ENCODE data around the gene QRICH1. TPM values are rescaled to one million over a fixed set of nuclear protein-coding genes. Genes with fewer than 3 reads are reported as not detected.

The QRICH1 gene
- total RNA-seq, 1 donor from 2014 or later, result 152 TPM

GRCh38 chr3:49001155-49001554 lies 92.7 kb downstream of the QRICH1 start:
- peaks cover 7% of the 10 kb centered on the region for H3K36me3 Mint-ChIP-seq (ENCODE audit: low read depth)

GRCh38 chr3:48999085-48999858 lies 94.6 kb downstream of the QRICH1 start:
- Mint-ChIP-seq H3K4me1 (peaks cover 11% of the 10 kb centered on the region), H3K4me3 (no peak overlapping the region), H3K27ac (no peak overlapping the region), H3K27me3 (no peaks in the 10 kb centered on the region), H3K9me3 (no peaks in the 10 kb centered on the region), H3K36me3 (ENCODE audit: low read depth) (peaks cover 15% of the 10 kb centered on the region)
- DNase-seq, result no peak
- intact Hi-C loops (cut with micrococcal nuclease), result no loop called here

More at GRCh38 chr3:49001155-49001554, 92.7 kb downstream of the QRICH1 start:
- Mint-ChIP-seq H3K4me3 (no peak overlapping the region), H3K4me1 (peaks cover 7% of the 10 kb centered on the region), H3K27me3 (no peaks in the 10 kb centered on the region), H3K27ac (no peak overlapping the region), H3K9me3 (no peaks in the 10 kb centered on the region)
- intact Hi-C loops (cut with micrococcal nuclease), result no loop called here
- DNase-seq, result no peak

- H3K9me3 Mint-ChIP-seq, result no peaks in the 10 kb centered on the region
- H3K27ac Mint-ChIP-seq, result no peak overlapping the region
- intact Hi-C loops (cut with micrococcal nuclease), result no loop called here
- no peak for DNase-seq
- H3K4me3 Mint-ChIP-seq, result no peak overlapping the region
- H3K36me3 Mint-ChIP-seq (ENCODE audit: low read depth), result peaks cover 21% of the 10 kb centered on the region
- no peaks in the 10 kb centered on the region for H3K27me3 Mint-ChIP-seq
- H3K4me1 Mint-ChIP-seq, result peaks cover 17% of the 10 kb centered on the region
These were observed 95.9 kb downstream of the QRICH1 start for GRCh38 chr3:48997714-48998637.

DNA sequence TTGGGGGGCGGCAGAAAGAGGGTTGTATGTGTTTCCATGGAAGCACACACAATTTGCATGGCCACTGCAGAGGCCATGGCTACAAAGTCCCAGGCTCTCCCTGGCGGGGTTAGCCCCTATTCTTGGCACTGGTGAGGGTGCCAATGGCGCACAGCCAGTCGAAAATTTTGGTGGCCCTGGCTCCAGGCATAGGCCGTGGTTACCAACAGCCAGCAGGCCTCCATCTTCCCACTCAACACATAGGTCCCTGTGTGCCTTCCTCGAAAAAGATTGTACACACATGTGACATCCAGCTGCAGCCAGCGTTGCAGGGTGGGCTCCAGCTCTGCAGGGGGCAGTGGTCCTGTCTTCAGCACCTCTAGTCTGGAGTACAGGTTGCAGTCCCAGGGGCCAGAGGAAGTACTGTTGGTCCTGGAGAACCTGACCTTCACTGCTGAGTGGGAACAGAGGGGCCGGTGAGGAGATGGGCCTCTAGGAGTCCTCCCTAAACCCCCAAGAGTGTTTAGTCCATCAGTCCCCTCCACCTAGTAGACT lies 96.7 kb downstream of the QRICH1 start:
- no peak overlapping the region for H3K27ac Mint-ChIP-seq
- no peak overlapping the region for H3K4me3 Mint-ChIP-seq
- no peak for DNase-seq
- peaks cover 12% of the 10 kb centered on the region for H3K4me1 Mint-ChIP-seq
- H3K36me3 Mint-ChIP-seq (ENCODE audit: low read depth), result peaks cover 18% of the 10 kb centered on the region
- H3K27me3 Mint-ChIP-seq, result no peaks in the 10 kb centered on the region
- no peaks in the 10 kb centered on the region for H3K9me3 Mint-ChIP-seq
- intact Hi-C loops (cut with micrococcal nuclease), result no loop called here

- no peak overlapping the region for H3K4me3 Mint-ChIP-seq
- no peak for DNase-seq
- intact Hi-C loops (cut with micrococcal nuclease), result no loop called here
- peaks cover 15% of the 10 kb centered on the region for H3K4me1 Mint-ChIP-seq
- H3K36me3 Mint-ChIP-seq (ENCODE audit: low read depth), result peaks cover 20% of the 10 kb centered on the region
- H3K27me3 Mint-ChIP-seq, result no peaks in the 10 kb centered on the region
- H3K27ac Mint-ChIP-seq, result no peak overlapping the region
- no peaks in the 10 kb centered on the region for H3K9me3 Mint-ChIP-seq
These were observed 97.2 kb downstream of the QRICH1 start for GRCh38 chr3:48996640-48997039.

DNA sequence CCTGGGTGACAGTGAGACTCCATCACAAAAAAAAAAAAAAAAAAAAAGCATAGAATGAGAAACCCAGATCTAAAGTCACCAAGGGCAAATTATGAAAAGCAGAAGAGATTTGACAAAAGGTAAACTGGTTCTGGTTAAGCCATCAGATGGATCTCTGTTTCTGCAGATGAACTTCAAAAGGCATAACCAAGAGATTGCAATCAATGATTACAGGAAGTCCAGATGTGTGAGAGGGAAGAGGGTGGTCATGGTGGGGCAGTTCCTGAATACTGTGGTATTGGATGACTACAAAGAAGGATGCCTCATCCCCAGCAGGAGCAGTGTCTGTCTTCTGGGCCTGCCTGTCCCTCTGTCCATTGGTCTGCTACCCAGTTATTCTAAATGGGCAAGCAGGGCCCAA lies 100.0 kb downstream of the QRICH1 start:
- no peak for DNase-seq
- intact Hi-C loops (cut with micrococcal nuclease), result no loop called here
- no peak overlapping the region for H3K27ac Mint-ChIP-seq
- peaks cover 27% of the 10 kb centered on the region for H3K36me3 Mint-ChIP-seq (ENCODE audit: low read depth)
- no peaks in the 10 kb centered on the region for H3K27me3 Mint-ChIP-seq
- H3K4me3 Mint-ChIP-seq, result no peak overlapping the region
- no peaks in the 10 kb centered on the region for H3K9me3 Mint-ChIP-seq
- peaks cover 32% of the 10 kb centered on the region for H3K4me1 Mint-ChIP-seq

DNA sequence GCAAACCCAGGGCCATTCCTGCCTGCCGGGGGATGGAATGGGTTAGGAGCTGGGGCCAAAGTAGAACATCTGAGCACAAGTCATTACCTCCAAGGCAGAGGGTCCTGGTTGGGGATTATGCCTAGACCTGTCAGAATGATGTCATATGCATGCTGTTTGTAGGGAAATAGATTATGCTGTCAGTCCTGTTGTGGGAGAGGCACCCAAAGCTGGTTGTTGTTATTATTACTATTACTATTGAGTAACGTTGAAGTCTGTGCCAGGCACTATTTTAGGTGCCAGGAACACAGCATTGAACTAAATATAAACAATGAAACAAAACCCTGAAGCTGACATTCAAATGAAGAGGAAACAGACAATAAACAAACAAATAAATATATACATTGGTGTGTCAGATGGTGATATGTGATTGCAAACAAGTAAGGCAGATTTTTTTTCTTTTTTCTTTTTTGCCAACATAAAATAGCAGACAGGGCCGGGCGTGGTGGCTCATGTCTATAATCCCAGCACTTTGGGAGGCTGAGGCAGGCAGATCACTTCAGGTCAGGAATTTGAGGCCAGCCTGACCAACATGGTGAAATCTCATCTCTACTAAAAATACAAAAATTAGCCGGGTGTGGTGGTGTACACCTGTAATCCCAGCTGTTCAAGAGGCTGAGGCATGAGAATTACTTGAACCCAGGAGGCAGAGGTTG lies 101.9 kb downstream of the QRICH1 start:
- Mint-ChIP-seq H3K9me3 (no peaks in the 10 kb centered on the region), H3K36me3 (ENCODE audit: low read depth) (peaks cover 26% of the 10 kb centered on the region), H3K27me3 (no peaks in the 10 kb centered on the region), H3K4me1 (peaks cover 37% of the 10 kb centered on the region), H3K27ac (peak overlapping the region; percentile 93), H3K4me3 (peak overlapping the region; percentile 95)
- intact Hi-C loops (cut with micrococcal nuclease), result no loop called here
- DNase-seq, result peak; percentile 56

DNA sequence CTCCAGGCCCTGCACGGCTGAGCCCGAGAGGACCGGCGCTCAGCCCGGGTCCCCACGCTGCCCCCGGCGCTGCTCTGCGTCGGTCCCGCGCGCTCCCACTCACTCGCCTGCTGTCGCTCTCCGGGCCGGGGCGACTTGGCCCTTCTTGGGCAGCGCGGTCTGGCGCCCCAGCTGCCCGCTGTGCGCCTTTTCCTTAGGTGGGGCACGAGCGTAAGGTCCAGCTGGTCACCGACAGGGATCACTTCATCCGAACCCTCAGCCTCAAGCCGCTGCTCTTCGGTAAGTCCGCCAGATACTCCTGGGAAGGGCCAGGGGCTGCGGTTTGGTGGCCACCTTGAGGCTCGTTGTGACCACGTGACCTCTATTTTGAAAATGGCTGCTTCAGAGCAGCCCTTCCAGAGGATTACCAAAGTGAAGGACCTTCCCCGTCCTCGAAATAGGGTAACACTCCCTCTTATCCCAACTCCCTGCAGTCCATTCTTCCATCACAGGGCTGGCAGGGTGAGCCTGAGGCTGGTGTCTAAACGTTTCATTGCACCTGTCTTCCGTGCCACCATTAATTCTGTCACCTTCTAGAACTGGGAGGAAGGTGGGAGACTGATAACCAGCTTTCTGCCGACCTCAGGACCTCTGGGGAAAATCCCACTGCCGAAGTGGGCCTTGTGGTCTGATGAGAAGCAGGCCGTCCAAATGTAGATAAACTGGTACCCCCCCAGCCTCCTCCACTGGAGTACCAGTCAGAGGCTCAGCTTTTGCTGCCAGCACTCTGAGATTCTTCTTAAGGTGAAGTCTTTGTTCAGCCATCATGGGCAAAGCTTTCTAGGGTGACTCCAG lies 103.0 kb downstream of the QRICH1 start:
- peak; percentile 85 for DNase-seq
- intact Hi-C loops (cut with micrococcal nuclease), result loop anchor here (1.0 kb wide), 1 partner anchor 30 kb away; no protein-coding TSS in a partner anchor
- no peaks in the 10 kb centered on the region for H3K27me3 Mint-ChIP-seq
- no peaks in the 10 kb centered on the region for H3K9me3 Mint-ChIP-seq
- peaks cover 29% of the 10 kb centered on the region for H3K36me3 Mint-ChIP-seq (ENCODE audit: low read depth)
- peaks cover 39% of the 10 kb centered on the region for H3K4me1 Mint-ChIP-seq
- H3K27ac Mint-ChIP-seq, result peak overlapping the region; percentile 93
- peak overlapping the region; percentile 95 for H3K4me3 Mint-ChIP-seq

GRCh38 chr3:48989796-48990635 lies 103.9 kb downstream of the QRICH1 start, which contains the start of gene P4HTM:
Gene P4HTM, plus strand, starts transcription at chr3:48990241. Its CDS starts 16 bp downstream, at chr3:48990257.
- Mint-ChIP-seq H3K27me3 (no peaks in the 10 kb centered on the region), H3K4me3 (peak within 1 kb of the TSS; percentile 96), H3K4me1 (peaks cover 36% of the 10 kb centered on the region), H3K9me3 (no peaks in the 10 kb centered on the region), H3K27ac (peak within 1 kb of the TSS; percentile 95), H3K36me3 (ENCODE audit: low read depth) (peaks cover 28% of the 10 kb centered on the region)
- peak; percentile 91 for DNase-seq
- intact Hi-C loops (cut with micrococcal nuclease), result loop anchor here (1.0 to 2.0 kb wide), 5 partner anchors 17 to 169 kb away; partner anchors contain the start of genes QRICH1 and WDR6

DNA sequence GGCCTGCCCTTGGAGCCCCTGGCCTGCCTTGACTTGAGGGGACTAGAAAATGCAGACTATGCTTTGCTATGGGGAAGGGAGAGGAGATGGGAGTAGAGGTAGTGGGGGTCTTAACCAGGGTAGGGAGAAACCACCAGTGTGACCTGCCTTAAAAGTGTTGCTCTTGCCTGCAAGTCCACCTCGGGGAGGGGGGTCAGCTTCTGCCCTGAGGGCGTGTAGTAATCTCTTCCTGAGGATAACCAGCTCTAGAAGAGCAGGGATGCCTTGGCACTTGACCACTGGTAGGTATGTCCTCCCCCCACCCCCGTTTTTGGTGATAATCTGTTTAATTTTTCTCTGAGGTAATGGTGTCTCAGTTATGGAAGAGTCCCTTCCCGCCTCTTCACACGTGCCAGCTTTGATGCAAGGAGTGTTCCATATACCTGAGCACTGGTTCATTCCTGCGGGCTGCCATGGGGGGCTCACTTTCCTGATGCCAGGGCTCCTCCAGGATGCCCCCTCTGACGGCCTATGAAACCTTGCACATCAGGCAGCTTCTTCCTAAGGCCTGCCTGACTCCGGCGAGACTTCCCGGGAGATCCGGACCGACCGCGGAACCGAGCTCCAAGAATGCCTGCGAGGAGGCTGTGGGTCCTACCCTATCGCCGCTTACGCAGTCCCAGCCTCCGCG lies 104.6 kb downstream of the QRICH1 start:
- peak; percentile 58 for DNase-seq
- H3K27me3 Mint-ChIP-seq, result no peaks in the 10 kb centered on the region
- intact Hi-C loops (cut with micrococcal nuclease), result loop anchor here (1.0 to 2.0 kb wide), 4 partner anchors 18 to 170 kb away; partner anchors contain the start of genes QRICH1 and WDR6
- H3K9me3 Mint-ChIP-seq, result no peaks in the 10 kb centered on the region
- H3K27ac Mint-ChIP-seq, result peak overlapping the region; percentile 95
- peak overlapping the region; percentile 96 for H3K4me3 Mint-ChIP-seq
- peaks cover 29% of the 10 kb centered on the region for H3K36me3 Mint-ChIP-seq (ENCODE audit: low read depth)
- H3K4me1 Mint-ChIP-seq, result peaks cover 35% of the 10 kb centered on the region

- Mint-ChIP-seq H3K27me3 (no peaks in the 10 kb centered on the region), H3K9me3 (no peaks in the 10 kb centered on the region), H3K27ac (no peak overlapping the region), H3K4me3 (no peak overlapping the region), H3K36me3 (ENCODE audit: low read depth) (peaks cover 44% of the 10 kb centered on the region), H3K4me1 (peaks cover 17% of the 10 kb centered on the region)
- intact Hi-C loops (cut with micrococcal nuclease), result no loop called here
- DNase-seq, result peak; percentile 53
These were observed 108.0 kb downstream of the QRICH1 start for GRCh38 chr3:48985831-48986376.
